IPS-NIHi7 (cell line): ENCODE results near the gene GUCY2F.

Experiments used
- DNase-seq: peaks from one replicate; pipeline ENCODE4 v3.0.0; 2012; ENCODE audit warnings: mixed read lengths; ENCODE audit errors: extremely low spot score

The GUCY2F gene

DNA sequence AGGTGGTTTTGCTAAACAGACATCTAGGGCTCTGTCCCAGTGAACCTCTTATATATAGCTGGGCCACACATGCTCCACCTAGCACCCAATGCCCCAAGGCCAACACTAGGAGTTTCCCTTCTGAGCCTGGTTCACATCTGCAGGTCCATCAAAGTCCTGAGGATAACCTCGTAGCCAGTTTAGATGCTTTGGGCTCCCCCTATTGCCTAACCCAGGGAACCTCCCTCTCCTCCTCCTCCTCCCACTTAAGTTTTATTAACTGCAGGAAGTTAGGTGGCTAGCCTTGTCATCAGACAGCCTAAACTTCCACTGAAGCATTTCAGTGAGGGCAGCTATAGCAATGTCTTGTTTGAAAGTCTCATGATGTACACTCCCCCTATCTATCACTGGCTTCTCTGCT lies 88.0 kb downstream of the GUCY2F start:
- peak; percentile 75 for DNase-seq

DNA sequence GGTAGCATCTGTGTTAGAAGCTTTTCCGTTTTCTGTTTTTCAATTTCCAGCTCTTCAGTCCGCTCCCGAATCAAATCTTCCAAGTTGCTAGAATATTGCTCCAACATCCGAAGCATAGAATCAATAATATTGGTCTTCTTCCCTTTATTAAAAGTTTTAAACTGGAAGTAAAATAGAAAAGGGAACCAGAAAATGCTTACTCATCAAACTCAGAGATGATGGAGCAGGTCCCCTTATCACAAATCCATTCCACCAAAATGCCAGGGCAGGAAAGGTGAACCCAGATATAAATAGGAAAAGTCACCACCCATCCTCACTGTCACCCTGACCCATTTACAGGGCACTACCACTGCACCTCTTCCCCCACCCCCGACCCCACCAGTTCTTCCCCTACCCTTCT lies 89.0 kb downstream of the GUCY2F start:
- no peak for DNase-seq

DNA sequence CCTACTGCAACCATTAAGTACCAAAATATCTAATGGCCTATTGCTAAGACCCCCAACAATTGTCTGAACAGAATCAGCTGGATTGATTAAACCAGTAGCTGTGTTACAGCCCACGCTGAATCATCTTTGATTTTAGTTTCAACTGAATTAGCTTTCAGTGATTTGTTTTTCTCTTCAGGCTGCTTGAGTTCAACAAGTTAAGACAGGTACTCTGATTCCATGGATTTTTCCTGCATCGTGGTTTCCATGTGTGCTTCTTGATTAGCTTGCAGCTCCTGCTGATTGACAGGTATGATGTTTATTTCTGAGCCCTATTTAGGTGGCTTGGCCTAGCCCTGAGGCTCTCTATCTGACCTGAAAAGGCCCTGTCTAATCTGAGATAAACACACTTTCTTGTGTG lies 91.3 kb downstream of the GUCY2F start:
- DNase-seq: no peak

DNA sequence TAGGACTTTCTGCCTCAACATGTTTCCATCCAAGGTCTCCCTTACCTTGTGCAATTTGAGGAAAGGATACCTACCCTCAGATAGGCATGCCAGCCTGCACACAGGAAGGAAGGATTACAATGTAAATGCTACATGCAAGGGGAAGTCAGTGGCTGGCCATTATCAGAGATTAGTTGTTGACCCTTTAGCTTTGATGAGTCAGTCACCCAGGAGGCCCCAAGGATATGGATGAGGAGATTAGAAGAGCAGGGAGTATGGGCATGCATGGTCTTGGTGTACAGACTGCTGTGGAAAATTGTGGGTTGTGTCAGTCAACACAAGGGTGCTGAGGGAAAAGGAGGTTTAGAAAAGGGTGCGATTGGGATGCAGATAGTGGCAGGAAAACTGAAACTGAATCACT lies 92.0 kb downstream of the GUCY2F start:
- DNase-seq: no peak

GRCh38 chrX:109384699-109385098 lies 97.2 kb downstream of the GUCY2F start:
- DNase-seq: peak; percentile 44

DNA sequence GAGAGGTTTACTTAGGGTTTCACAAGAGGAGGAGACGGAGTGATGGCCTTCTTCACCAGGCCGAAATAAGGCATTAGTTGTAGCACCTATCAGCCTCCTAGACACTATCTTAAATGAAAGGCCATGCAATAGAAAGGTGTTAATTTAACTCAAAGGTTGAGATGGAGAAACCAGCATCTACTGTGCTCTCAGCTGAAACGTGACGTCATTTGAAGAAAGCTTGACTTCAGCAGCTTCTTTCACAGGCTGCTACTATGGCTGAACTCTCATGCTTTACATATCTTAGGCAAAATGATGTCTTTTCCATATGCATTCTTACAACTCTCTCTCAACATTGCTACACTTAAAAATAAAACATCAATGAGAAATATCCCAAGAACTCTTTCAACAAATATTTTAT lies 99.6 kb downstream of the GUCY2F start:
- no peak for DNase-seq

- no peak for DNase-seq
Observed at GRCh38 chrX:109378281-109378680, 103.6 kb downstream of the GUCY2F start.

- peak; percentile 31 for DNase-seq
Observed at GRCh38 chrX:109374262-109374960, 107.5 kb downstream of the GUCY2F start.

DNA sequence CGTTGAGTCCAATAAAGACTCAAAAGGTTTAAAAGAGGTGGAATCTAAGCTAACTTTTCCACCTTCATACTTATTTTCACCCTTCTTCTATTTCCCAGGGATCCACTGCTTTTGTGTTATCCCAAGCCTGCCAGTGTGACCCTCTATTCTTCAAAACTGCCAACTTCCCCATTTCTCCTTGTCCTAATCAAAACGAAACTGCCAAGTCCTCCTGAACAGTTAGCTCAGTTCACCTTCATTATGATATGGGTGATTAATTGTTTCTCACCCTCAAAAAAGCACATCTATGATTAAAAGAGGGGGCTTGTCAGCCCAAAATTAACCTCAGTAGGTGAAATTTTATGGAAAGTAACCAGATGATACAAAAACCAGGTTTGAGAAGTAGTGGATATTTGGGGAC lies 108.4 kb downstream of the GUCY2F start:
- DNase-seq: no peak

DNA sequence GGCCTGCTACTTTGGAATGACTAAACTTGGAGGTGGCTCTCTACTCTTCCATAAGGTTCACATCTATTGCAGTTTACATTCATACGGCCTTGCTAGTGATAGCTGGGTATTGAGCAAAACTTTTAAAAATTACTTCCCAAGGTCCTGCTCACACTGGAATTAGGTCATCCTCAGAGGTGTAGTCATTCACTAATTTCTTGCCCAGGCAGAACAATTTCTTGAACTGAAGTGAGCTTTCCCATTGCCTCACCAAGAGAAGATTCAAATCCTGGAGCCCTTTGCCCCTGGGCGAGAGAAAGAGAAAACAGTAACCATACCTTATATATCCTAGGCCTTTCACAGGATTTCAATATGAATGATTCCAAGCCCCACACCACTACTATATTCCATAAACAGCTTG lies 109.2 kb downstream of the GUCY2F start:
- DNase-seq: no peak

DNA sequence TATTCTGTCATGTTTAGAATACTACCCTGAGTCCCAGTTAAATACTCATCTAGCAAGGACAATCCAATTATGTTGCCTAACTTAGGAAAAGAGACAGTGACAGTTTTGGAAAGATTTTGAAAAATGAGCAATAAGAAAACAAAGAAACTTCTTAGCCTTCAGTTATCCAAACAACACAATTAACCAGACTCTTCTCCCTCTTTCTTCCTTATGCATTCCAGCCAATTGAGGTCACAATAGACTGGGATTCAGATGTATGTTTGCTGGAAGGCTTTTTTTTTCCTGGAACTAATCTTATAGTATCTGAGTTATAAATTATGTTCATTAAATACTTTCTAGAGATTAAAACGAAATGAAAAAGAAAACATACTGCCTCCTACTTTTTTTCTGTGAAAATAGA lies 109.6 kb downstream of the GUCY2F start:
- no peak for DNase-seq

DNA sequence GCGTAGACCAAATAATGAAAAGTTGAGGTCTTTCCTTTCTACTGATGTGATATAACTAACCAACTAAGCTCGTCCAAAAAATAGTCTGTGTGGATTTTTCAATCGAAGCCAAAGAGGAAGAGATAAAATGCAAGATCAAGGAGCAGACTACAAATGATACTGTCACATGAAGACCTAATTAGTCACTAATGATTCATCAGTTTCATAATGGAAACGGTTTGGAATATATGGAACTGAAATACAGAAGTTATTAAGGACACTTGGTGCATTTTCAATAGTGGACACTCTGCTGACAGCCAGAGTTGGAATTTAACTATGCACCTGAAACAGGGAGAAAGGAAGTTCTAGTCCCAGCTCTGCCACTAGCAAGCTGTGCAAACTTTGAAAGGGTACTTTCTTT lies 119.8 kb downstream of the GUCY2F start:
- DNase-seq: no peak

- DNase-seq: no peak
Observed at GRCh38 chrX:109360301-109360700, 121.6 kb downstream of the GUCY2F start.

- DNase-seq: no peak
Observed at GRCh38 chrX:109357706-109358105, 124.2 kb downstream of the GUCY2F start.

GRCh38 chrX:109356684-109357083 lies 125.2 kb downstream of the GUCY2F start:
- DNase-seq: no peak

- no peak for DNase-seq
Observed at GRCh38 chrX:109352066-109352588, 129.8 kb downstream of the GUCY2F start.

GRCh38 chrX:109351557-109351956 lies 130.3 kb downstream of the GUCY2F start:
- no peak for DNase-seq

DNA sequence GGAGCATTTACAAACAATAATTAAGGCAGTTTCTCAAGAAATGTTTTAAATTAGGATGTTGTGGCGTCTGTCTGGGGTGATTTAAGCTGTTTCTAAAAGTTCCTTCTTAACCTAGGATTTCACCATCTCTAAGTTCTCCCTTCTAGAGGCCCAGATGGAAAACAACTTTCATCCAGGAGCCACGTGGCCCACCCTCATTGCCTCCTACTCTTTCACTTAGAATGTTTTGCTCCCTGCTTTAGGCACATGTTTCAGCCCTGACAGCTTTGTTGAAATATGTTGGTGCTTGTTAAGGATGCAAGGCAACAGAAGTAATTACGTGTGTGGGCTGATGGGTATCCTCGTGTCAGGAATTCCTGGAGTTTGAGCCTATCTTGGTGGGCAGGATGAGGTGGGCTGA lies 131.3 kb downstream of the GUCY2F start:
- DNase-seq: no peak

DNA sequence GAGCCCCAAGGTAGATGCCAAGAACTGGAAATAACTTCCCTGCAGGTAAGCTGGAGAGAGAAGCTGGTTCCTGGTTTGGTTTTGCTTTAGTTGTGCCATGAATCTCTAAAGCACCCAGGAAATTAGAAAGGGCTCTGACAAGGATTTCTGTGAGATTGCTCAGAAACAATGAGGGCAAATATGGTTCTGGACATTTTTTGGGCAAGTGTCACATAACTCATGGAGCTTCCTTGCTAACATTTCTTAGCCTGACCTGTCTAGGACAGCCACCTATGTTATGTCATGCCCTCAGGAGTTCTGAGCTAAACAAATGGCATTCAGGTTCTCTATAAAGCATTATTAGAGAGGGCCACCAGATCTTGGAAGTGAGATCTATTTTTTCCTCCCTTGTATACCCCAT lies 131.8 kb downstream of the GUCY2F start:
- no peak for DNase-seq

DNA sequence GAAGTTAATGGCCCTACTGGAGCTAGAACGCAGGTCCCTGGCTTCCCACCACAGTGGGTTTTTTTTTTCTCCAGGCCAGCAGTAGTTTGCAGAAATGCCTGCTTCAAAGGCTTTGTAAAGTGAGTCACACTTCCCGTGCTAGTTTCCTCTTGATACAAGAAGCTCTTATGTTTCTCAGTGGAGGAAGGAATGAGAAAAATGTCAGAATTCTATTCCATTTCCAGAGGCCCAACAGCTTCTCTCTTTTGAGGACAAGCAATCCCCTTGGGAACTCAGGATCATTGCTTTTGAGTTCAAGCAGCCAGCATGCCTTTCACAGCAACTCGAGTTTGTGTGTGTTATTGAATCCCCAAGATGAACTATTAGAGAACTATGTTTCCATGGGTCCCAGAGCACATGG lies 134.3 kb downstream of the GUCY2F start:
- peak; percentile 49 for DNase-seq

DNA sequence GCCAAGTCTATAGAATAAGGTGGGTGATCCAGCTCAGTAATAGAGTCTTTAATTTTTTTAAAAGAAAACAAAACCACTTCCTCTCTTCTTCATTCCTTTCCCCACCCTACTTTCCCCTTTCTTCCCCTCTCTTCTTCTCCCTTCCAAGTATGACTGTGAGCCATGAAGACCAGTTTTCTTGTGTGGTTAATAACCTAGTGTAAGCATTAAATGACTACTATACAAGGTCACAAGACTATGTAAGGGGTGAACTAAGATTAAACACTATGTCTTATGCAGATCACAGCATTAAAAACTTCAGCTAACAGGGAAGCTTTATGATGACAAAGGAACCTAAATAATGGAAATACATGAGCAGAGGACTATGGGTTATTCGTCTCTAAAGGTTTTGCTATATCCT lies 135.4 kb downstream of the GUCY2F start:
- DNase-seq: no peak

DNA sequence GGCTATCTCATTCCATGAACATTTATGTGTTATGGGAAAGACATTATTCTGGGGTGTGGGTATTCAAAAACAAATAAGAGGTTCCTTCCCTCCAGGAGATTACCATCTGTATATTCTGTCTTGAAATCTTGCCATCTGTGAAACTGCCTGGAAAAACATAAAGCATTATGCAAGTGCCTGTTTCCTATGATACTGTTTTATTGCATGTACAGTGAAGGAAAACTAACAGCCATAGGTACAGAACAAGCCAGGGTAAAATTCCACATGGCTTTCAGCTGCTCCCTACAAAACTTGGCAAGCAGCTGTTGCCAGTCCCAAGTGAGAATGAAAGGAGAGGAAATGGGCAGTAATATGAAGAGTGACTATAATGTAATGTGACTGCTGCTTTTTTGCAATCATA lies 136.0 kb downstream of the GUCY2F start:
- DNase-seq: no peak

DNA sequence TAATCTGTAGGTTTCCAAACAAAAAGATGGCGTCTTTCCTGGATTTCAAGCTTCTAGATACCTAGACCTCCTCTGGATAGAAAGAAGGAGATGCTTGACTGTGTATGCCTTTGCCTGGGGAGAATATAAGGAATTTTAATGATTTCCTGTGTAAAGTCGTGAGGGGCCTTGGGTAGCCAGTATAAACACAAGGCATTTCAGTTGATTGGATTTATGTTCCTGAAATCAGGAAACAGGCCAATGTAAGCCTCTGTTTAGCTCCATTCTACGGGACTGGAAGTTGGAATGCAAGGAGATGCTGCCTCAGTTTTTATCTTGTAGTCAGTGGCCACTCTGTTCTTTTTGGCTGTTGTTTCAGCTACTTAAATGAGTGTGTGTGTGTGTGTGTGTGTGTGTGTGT lies 137.2 kb downstream of the GUCY2F start:
- DNase-seq: no peak

DNA sequence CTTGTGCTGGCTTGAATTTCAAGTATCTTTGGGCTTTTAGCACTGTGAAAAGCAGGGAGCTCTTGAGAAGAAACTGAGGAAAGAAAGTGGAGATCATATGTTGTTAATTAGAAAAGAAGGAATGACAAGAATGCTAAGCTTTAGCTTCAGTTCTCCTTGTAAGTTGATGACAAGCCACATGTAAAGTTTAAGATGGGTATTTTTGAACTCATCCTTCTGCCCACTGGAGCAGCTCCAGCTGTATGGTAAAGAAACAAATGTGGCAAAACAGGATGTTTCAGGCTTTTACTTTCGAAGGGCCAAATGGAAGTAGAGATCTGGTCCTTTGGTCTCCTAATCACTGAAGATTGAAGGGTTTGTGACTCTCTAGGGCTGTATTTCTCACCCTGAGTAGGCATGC lies 137.8 kb downstream of the GUCY2F start:
- DNase-seq: no peak
